Renal cortex interstitium (tissue), 11 donors: Measurements from ENCODE around the gene RNPS1. TPM values are rescaled to one million over a fixed set of nuclear protein-coding genes. Genes with fewer than 3 reads are reported as not detected.
"Not testable (repeated sequence)": the region's sequence is repeated elsewhere in the genome, so short reads cannot be mapped to it uniquely, and the experiment has no call there.

Experiments used
- DNase-seq, 11 donors: peaks; one replicate each; pipeline ENCODE4 v3.0.0-alpha.2; 2013; ENCODE audit warnings: low read depth in 9 of 11, low spot score in 4 of 11; ENCODE audit errors: extremely low read depth in 1 of 11
- polyA plus RNA-seq, 3 donors: library from polyadenylated mRNA; unstranded; fragments of 120-200 nt; gene quantifications; one replicate each; pipeline ENCODE4 v1.2.1, GENCODE V29; 2013; ENCODE audit not compliant: insufficient read length in 3 of 3

Gene RNPS1
- polyA plus RNA-seq, 3 donors: 194 to 231 (median 219) TPM

GRCh38 chr16:2275476-2276367 lies 7.8 kb upstream of the RNPS1 start:
- no peak for DNase-seq

- no peak for DNase-seq
Observed at GRCh38 chr16:2273931-2274330, 6.0 kb upstream of the RNPS1 start.

- DNase-seq: no peak
Observed at GRCh38 chr16:2273484-2273883, 5.6 kb upstream of the RNPS1 start.

GRCh38 chr16:2271848-2272461 lies 4.0 kb upstream of the RNPS1 start:
- DNase-seq: no peak

GRCh38 chr16:2270588-2271470 lies 2.9 kb upstream of the RNPS1 start:
- DNase-seq: no peak

- no peak for DNase-seq
Observed at GRCh38 chr16:2270070-2270462, 2.1 kb upstream of the RNPS1 start.

GRCh38 chr16:2267505-2267912 lies 417 bp downstream of the RNPS1 start:
- DNase-seq: peak in 1 of 11 donors; percentile 7

- not testable (repeated sequence) for DNase-seq
Observed at GRCh38 chr16:2266887-2267286, 1.0 kb downstream of the RNPS1 start.

- not testable (repeated sequence) for DNase-seq
Observed at GRCh38 chr16:2263026-2263425, 4.9 kb downstream of the RNPS1 start.

- no peak for DNase-seq
Observed at GRCh38 chr16:2260250-2260649, 7.7 kb downstream of the RNPS1 start.

- DNase-seq: not testable (repeated sequence)
Observed at GRCh38 chr16:2258530-2258929, 9.4 kb downstream of the RNPS1 start.

GRCh38 chr16:2257726-2258125 lies 10.2 kb downstream of the RNPS1 start:
- DNase-seq: no peak

GRCh38 chr16:2256531-2257140 lies 11.3 kb downstream of the RNPS1 start:
- no peak for DNase-seq

GRCh38 chr16:2253293-2253692 lies 14.6 kb downstream of the RNPS1 start:
- DNase-seq: no peak

- no peak for DNase-seq
Observed at GRCh38 chr16:2252806-2253148, 15.1 kb downstream of the RNPS1 start.

- peak; percentile 71 to 91 (median 86) for DNase-seq
Observed at GRCh38 chr16:2251296-2252111, 16.4 kb downstream of the RNPS1 start, which contains the start of gene ECI1. Gene ECI1 (minus strand): TSS chr16:2251587. CDS start chr16:2251566, 21 bp downstream.

- no peak for DNase-seq
Observed at GRCh38 chr16:2250652-2251295, 17.2 kb downstream of the RNPS1 start.
